ENCODE results near the gene CHCHD6.

The CHCHD6 gene

DNA sequence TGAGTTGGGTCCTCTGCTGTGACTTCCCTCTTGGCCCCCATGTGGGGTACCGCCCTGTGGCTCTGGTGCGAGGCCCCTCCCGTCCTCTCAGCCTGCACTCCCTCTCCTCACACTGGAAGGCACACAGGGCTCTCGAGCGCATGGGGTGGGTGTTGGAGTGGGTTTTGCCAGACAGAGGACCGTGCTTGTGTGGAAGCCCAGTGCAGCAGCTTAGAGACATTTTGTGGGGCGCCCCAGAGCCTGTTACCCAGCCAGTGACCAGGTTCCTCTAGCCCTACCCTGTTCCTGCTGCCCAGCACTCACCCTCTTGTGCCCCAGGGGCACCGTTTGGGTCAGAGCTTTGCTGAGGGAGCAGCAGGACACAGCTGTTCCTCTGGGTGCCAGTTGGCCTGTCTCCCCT is 288.7 kb downstream of the CHCHD6 start:
- DNase-seq (ENCODE audit: low read depth, low spot score) = no peak

DNA sequence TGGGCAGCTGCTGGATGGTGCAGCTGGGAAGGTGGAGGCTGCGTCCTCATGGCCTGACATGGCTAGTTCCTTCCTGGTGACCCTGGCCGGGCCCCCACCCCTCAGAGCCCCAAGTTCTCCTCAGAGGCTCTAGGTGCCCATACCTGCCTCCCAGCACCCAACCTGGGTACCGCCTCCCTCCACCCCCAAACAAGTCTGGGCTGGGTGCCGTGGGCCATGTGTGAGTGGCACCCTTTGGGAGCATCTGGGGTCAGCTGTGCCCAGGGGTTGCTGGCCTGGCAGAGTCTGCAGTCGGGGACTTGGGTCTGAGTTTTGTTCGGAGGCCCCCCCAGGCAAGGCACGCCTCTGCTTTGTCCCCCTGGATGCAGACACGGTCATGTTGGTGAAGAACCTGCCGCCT is 289.4 kb downstream of the CHCHD6 start:
- no peak for DNase-seq (ENCODE audit: low read depth, low spot score)

- no peak for DNase-seq (ENCODE audit: low read depth, low spot score)
These were observed 290.7 kb downstream of the CHCHD6 start for GRCh38 chr3:126994661-126995245.

DNA sequence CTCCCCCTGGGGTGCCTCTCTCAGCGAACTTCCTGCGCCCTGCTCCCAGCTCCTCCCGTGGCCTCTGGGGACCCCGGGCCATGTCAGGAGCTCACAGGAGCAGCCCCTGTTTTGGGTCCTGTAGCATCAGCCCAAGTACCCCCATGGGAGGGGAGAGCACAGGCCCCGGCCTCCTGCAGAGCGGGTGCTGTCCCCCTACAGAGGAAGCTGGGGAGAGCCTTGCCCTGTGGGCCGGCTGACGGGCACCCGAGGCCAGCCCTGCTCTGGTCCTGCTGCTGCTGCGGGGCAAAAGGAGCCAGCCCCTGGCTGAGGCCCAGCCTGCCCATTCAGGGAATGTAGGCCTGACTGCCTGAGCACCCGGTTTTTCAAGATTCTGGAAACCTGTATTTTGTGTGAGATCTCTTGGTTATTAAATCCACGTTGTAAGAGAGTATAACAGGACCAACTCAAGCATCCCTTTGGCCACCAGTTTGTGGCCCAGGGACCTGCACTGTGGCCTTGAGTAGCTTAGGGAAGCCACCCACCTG is 291.3 kb downstream of the CHCHD6 start:
- DNase-seq (ENCODE audit: low read depth, low spot score) = no peak

GRCh38 chr3:126995926-126996512 is 292.0 kb downstream of the CHCHD6 start:
- DNase-seq (ENCODE audit: low read depth, low spot score) = no peak

- no peak for DNase-seq (ENCODE audit: low read depth, low spot score)
These were observed 292.9 kb downstream of the CHCHD6 start for GRCh38 chr3:126996905-126997304.

DNA sequence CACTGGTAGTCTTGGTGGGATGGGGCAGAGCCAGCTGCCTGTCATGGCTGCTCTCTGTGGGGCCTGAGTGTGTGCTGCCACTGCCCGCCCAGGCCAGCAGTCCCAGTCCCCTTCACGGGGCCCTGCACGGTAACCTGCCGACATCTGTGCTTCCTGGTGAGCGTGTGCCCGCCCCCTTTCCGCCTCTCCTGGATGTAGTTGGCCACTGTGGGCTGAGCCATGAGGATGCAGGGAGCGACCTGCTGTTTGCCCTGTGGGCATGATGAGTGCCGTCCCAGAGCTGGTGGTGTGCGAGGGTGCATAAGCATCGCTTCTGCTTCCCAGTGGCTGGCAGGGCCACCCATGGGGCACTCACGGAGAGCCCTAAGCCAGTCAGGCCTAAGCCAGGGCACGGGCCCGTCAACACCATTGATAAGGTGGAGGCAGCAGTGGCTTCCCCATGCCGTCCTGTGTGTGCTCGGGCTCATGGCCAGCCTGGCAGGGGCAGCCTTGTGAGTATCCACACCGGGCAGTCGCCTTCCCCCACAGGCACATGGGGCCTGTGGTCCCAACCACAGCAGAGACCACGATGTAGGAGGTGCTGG is 293.5 kb downstream of the CHCHD6 start:
- DNase-seq (ENCODE audit: low read depth, low spot score) = no peak

- DNase-seq (ENCODE audit: low read depth, low spot score) = no peak
These were observed 294.3 kb downstream of the CHCHD6 start for GRCh38 chr3:126998320-126998719.

GRCh38 chr3:126998728-126999127 is 294.7 kb downstream of the CHCHD6 start:
- no peak for DNase-seq (ENCODE audit: low read depth, low spot score)

DNA sequence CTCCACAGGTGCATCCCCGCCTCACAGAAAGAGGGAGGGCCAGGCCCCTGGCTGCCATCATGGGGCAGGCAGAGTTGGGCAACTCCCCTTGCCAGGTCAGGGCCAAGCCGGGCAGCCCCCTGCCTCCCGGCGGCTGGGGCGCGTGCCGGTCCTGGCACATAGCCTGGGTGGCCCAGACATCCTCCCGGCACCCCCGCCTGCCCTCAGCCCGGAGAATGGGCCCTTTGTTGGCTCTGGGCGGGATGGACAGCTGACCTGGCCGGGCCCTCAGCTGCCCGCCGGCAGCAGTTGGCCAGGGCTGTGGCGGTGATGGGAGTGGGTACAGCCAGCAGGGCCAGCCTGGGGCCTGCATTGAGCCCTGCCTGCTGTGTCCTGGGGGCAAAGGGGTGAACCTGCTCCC is 295.3 kb downstream of the CHCHD6 start:
- no peak for DNase-seq (ENCODE audit: low read depth, low spot score)

GRCh38 chr3:127000119-127000518 is 296.1 kb downstream of the CHCHD6 start:
- DNase-seq (ENCODE audit: low read depth, low spot score) = no peak

GRCh38 chr3:127000761-127001160 is 296.7 kb downstream of the CHCHD6 start:
- no peak for DNase-seq (ENCODE audit: low read depth, low spot score)

DNA sequence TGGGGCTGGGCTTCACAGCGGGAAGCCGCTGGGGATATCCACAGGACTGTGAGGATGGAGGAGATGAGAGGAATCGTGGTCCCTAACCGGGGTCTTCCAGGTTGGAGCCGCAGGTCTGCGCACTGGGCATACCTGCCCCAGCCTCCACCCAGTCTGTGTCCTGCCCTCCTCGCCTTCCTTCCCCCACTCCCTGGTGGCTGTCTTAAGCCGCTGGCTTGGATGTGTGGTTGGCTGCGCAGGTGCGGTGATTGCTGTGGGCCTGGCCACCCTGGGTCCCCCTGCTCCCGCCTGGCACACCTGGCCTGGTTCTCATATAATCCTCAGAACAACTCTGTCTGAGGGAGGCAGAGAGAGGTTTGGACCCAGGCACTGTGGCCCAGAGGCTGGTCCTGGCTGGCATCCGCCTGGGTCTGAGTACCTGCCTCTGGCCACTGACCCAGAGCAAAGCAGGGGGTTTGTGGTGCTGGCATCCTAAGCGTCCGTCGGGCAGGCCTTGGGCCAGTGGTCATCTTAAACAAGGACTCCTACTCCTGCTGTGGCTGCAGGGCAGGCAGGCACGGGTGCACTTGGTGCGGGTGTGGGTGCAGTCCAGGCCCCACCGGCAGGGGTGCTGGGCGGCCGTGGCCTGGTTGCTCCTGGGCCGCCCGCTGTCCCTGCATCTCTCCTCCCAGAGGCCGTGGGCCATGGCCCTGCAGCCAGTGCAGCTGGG is 297.6 kb downstream of the CHCHD6 start:
- DNase-seq (ENCODE audit: low read depth, low spot score) = no peak

DNA sequence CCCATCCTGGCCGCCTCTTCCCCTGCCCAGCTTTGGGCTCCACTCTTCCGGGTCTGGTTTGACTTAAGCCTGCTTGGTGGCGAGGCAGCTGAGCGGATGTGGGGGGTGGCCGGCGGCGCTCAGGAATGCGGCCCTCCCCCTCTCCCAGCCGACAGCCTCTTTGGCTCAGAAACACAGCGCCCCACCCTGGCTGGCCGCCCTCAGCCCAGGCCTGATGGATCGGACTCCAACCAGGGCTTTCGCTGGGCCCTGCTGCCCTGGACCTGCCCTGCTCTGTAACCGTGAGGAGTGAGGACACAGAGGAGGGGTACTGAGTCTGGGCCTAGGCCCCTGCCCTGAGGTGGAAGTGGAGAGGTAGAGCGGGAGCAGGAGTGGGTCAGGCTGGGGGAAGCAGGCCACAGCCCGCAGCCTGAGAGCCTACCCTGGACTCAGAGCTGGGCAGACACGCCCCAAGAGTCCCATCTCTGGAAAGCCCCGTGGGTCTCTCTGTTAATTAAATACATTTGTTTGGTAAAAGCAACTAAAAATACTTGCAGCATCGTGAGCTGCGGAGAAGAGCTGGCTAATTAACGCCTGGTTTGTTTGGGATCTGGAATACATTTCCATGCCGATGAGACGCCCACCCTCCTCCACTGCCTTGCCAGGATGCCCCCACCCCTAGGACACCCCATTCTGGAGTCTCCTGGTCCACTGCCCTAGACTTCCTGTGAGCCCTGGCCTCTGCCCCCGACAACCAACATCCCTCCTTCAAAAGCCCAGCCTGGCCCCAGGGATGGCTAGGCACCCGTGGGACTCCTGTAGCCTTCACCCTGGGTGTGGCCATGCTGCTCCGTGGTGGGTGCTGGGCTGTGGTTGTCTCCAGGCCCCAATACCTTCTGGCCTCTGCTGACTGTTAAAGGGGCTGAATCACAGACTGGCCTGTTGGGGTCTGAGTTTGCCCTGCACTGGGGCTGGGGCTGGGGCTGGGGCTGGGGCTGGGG is 298.4 kb downstream of the CHCHD6 start:
- DNase-seq (ENCODE audit: low read depth, low spot score) = peak; percentile 42

DNA sequence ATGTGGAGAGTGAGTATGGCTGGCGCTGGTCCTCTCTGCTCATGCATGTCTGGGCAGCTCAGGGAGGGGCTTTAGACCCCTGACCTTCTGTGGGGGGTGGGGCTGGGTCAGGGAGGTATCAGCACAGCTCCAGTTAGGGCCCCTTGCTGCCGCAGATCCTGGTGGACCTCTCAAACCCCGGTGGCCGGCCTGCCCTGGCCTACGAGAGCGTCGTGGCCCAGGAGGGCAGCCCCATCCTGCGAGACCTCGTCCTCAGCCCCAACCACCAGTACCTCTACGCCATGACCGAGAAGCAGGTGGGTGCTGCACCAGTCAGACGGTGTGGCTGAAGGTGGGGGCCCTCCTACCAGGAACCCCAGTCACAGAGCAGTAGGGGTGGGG is 299.1 kb downstream of the CHCHD6 start:
- no peak for DNase-seq (ENCODE audit: low read depth, low spot score)

DNA sequence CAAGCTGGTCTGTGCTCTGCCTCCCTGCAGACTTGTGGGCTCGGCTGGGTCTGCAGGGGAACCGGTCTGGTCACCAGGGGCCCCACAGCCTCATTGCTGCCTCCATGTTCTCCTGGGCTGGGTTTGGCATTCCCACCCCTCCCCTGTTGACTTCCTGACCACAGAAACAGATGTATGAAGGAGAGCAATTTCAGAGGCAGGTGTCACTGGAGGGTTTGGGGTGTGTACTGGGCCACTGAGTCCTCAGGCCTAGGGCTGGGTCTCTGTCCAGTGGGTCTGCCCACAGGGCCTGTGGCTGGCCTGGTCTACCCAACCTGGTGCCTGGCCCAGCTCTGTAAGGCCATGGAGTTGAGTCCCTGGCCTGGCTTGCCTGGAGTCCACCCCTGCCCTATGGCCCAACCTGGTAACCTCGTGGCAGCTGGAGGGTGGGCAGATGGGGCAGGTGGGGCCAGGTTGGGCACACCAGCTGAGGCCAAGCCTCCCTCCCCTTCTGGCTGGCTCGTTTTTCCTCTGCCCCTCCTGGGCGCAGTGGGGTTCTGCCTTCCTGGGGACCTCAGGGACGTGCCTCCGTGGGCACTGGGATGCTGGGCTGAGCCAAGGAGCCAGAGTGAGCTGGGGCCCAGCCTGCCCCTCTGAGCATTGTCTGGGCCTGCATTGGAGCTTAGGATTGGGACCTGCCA is 299.7 kb downstream of the CHCHD6 start:
- DNase-seq (ENCODE audit: low read depth, low spot score) = no peak

DNA sequence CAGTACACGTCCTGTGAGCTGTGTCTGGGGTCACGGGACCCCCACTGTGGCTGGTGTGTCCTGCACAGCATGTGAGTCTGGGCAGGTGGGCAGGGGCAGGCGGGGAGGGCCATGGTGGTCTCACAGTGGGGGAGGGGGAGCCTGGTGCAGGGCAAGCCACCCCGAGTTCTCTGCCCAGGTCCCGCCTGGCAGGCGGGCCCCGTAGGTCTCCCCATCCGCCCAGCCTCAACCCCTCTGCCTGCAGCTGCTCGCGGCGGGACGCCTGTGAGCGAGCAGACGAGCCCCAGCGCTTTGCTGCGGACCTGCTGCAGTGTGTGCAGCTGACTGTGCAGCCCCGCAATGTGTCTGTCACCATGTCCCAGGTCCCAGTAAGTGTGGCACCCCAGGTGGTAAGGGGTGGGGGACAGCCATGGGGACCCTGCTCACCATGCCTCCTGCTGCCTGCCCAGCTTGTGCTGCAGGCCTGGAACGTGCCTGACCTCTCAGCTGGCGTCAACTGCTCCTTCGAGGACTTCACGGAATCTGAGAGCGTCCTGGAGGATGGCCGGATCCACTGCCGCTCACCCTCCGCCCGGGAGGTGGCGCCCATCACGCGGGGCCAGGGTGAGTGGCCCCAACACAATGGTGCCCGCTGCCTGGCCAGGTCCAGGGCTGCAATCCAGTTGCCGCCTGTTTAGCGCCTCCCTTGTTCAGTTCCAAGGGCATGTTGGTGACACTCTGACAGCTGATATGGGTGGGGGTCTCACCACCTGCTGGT is 300.8 kb downstream of the CHCHD6 start:
- DNase-seq (ENCODE audit: low read depth, low spot score) = no peak

DNA sequence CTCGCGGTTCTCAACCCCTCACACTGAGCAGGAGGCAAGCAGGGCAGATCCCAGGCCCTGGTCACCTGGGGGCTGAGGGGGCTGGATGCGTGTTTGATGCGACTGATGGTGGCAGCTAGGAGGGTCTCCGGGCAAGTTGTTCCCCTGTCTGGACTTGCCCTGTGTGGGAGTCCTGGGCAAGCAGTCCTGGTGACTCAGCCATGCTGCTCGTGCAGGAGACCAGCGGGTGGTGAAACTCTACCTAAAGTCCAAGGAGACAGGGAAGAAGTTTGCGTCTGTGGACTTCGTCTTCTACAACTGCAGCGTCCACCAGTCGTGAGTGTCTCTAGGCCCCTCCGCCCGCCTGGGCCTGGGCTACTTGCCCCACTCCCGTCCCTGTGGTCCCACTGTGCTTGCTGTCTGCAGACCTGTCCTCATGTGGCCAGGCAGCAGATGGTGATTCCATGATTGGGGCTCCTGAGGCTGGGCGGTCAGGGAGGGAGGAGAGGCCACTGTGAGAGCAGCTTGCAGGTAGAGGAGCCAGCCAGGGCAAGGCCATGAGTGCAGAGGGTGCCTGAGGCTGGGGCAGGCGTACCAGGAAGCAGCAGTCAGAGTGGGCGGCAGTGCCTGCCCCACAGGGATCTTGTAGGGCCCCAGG is 301.9 kb downstream of the CHCHD6 start:
- no peak for DNase-seq (ENCODE audit: low read depth, low spot score)

- no peak for DNase-seq (ENCODE audit: low read depth, low spot score)
These were observed 302.9 kb downstream of the CHCHD6 start for GRCh38 chr3:127006781-127007436.
